Astrocyte (in vitro differentiated cells and primary cell): ENCODE results near the gene KIRREL3.

Experiments
- CTCF ChIP-seq: IDR thresholded peaks from 2 replicates; pipeline ENCODE4 v1.5.1; 2011; ENCODE audit warnings: low read depth, mild to moderate bottlenecking, inconsistent platforms, low read length, moderate library complexity; ENCODE audit not compliant: insufficient read depth
- EZH2 ChIP-seq: IDR thresholded peaks from 2 replicates; pipeline ENCODE4 v1.6.1; 2012; ENCODE audit warnings: mild to moderate bottlenecking, low read length, inconsistent platforms; ENCODE audit not compliant: insufficient read depth

- TF ChIP-seq CTCF (no peak), EZH2 (no peak)
Measured at GRCh38 chr11:126878913-126879482, 121.6 kb downstream of the KIRREL3 start.
